ENCODE results near the gene CCDC69.
"Not testable (repeated sequence)": the region's sequence is repeated elsewhere in the genome, so short reads cannot be mapped to it uniquely, and the experiment has no call there.

CCDC69 gene, protein sequence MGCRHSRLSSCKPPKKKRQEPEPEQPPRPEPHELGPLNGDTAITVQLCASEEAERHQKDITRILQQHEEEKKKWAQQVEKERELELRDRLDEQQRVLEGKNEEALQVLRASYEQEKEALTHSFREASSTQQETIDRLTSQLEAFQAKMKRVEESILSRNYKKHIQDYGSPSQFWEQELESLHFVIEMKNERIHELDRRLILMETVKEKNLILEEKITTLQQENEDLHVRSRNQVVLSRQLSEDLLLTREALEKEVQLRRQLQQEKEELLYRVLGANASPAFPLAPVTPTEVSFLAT

DNA sequence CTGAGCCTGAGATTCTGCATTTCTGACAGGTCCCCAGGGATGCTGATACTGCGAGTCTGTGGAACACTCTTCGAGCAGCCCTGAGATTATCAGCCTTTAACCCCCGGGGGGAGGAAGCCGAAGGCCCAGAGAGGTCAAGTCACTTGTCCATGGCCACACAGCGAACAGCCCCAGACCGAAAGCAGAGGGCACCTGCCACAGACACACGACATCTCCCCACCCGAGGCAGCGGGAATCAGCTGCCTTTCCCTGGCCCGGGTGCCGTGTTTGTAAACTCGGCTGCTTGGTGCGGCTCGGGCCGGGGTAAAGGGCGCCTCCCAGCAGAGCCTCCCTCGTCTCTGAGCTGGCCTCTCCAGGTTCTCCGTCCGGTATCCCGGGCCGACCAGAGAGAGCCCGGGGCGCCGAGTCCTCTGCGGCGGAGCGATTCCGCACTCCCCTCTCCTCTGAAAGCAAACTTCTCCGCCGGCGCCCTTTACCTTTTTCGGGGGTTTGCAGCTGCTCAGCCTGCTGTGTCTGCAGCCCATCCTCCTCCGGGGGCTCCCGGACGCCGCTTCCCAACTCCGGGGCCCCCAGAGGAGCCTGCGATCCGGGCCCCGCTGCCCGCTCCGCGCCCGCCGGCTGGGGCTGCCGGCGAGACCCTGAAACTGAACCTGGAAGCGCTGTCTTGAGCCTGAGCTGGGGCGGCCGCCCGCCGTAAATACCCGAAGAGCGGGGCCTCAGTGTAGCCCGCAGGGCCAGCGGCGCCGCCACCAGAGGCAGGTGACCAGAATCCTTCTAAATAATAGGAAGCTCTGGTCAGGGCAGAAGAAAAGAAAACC is at the start of gene CCDC69:
CCDC69 (minus strand) TSS at position 646 of the 818 bp plus-strand sequence; CDS start at position 524, 122 bp downstream.
- FAIRE-seq, result no peak

GRCh38 chr5:151271336-151271735 is 47.4 kb upstream of the CCDC69 start:
- FAIRE-seq, result no peak

DNA sequence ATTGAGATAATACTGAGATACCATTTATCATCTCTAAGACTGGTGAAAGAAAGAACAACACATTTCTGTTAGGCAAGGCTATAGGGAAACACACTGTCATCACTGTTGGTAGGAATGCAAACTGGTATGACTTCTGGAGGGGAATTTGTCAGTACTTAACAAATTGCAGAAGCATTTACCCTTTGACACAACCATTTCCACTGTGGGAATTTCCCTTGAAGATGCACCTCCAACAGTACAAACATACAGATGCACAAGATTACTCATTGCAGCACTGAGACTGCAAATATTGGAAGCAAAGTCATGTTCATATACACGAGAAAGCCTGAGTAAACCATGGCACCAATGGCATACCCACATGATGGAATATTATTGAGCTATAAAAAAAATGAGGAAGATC is 46.7 kb upstream of the CCDC69 start:
- no peak for FAIRE-seq

DNA sequence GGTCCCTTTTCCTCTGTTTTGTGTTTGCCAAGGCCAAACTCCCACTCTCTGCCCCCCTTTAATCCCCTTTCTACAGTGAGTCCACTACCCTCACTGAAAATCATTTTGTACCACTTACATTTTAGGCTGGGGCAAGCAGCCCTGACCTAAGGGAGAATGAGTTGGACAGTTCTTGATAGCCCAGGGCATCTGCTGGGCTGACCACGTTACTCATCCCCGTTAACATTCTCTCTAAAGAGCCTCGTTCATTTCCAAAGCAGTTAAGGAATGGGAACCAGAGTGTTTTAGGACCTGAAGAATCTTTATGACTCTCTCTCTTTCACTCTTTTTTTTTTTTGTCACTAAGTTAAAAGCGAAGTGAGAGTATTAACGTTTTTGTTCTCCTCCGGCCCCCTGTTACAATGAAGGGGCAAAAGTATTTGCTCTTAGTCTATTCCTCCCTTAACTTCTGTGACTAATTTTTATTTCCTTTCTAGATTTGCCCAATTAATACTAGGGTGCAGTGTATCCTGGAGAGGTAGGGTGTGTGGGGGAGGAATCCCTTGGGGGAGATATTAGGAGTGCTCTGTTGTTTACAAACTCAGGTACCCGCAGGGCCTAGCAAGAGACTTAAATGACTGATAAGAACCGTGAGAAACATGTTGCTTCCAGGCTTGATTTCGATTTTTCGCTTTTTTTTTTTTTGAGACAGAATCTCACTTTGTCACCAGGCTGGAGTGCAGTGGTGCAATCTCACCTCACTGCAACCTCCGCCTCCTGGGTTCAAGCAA is 43.8 kb upstream of the CCDC69 start:
- no peak for FAIRE-seq

DNA sequence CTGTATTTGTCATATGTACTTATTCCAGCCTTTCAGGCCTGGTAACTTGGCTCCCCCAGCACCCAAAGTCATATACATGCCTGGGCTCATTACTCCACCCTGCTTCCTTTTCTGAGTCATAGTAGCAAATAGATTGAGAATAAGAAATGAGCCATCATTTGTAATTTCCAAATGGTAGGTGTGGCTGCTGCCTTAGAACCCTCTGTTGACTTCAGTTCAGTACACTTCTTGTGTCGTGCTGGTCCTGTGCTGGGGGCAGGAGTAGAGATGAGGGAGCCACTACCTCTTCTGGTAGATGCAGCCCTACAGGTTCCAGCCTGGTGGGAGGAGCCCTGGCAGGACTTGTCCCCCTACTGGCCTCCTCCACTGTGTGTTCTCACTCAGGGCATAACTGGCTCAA is 40.2 kb upstream of the CCDC69 start:
- no peak for FAIRE-seq

GRCh38 chr5:151262532-151262931 is 38.6 kb upstream of the CCDC69 start:
- FAIRE-seq, result no peak

DNA sequence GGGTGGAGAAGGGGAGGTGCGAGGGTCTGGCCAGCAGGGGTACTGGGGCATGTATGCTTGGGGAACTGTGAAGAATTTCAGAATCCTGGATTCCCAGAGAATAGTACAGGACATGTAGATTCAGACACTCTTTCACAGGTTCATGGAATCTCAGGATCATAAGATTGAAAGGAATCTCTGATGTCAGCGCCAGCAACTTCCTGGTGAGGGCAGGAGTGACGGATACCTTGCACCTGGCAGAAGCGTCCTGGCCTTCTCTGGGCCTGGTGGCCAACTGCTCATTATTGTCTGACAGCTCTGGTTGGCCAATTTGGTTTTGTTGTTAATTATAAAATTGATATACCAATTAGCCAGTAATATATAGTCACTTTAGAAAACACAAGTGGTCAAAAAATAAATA is 36.0 kb upstream of the CCDC69 start:
- FAIRE-seq, result no peak

DNA sequence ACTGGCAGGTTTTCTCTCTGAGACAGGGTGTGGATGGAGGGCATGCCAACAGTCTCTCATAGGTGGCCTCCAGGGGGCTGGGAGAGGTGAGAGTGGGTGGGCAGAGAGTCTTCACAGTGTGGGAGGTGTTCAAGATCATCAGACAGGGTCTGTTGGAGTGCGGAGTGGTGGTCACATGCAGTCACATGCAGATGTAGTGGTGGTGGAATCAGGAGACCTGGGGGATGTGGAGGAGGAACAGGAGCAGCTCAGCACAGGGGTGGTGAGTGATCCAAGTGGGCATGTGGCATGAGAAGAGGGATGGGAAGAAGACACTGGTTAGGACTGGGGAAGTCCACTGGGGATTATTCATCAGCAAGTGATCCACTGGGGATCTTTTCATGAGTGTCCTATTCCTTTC is 34.9 kb upstream of the CCDC69 start:
- no peak for FAIRE-seq

DNA sequence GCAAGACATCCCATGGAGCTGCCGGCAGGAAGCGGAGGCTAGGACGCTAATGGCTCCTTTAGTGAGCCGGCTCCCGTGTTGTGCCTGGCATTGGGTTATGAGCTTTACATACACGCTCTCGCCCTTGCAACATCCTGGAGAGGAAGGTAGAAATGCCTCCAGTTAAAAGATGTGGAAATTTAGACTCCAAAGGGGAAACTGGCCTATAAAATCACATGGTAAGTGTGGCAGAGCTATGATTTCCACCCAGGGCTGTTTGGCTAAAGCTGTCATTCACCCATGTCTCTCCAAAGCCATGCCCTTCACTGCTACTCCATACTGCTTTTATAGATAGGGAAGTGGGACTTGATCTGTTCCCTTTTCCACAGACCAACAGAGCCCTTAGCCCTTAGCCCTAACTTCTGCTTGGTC is 34.3 kb upstream of the CCDC69 start:
- no peak for FAIRE-seq

DNA sequence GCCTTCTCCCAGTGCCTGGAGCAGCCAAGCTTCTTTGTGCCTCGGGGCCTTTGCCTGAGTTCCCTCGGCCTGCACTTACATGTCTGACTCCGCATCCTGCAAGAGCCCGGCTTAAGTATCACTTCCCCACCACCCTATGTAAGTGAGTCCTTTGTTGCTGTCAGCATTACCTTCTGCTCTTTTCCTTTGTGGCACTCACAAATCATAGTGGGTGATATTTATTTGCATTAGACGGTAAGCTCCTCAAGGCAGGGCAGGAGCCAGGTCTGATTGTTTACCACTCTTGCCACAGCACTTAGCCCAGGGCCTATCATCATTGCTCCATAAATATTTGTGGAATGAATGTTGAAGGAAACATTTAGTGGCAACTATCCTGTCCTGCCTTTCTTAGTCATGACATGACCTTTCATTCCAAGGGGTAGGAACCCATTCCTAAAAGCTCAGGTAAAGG is 33.9 kb upstream of the CCDC69 start:
- FAIRE-seq, result no peak

GRCh38 chr5:151255621-151256286 is 31.9 kb upstream of the CCDC69 start:
- no peak for FAIRE-seq

DNA sequence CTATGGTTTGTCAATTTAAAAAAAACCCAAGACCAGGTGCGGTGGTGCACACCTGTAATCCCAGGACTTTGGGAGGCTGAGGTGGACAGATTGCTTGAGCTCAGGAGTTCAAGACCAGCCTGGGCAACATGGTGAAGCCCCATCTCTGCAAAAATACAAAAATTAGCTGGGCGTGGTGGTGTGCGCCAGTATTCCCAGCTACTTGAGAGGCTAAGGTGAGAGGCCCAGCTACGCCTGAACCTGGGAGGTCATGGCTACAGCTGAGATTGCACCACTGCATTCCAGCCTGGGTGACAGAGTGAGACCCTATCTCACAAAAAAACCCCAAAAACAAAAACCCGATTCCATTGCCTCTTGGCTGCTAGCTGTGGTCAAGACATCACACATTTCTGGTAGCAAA is 31.1 kb upstream of the CCDC69 start:
- FAIRE-seq, result not testable (repeated sequence)

DNA sequence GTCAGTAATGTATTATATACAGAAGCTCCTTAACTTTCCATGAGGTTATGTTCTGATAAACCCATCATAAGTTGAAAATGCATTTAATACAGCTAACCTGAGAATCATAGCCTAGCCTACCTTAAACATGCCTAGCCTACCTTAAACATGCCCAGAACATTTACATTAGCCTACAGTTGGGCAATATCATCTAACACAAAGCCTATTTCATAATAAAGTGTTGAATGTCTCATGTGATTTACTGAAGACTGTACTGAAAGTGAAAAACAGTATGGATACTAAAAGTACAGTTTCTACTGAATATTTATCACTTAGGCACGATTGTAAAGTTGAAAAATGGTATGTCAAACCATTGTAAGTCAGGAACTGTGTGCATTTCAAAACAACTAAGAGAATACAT is 30.7 kb upstream of the CCDC69 start:
- no peak for FAIRE-seq

GRCh38 chr5:151253605-151253950 is 29.7 kb upstream of the CCDC69 start:
- FAIRE-seq, result no peak

DNA sequence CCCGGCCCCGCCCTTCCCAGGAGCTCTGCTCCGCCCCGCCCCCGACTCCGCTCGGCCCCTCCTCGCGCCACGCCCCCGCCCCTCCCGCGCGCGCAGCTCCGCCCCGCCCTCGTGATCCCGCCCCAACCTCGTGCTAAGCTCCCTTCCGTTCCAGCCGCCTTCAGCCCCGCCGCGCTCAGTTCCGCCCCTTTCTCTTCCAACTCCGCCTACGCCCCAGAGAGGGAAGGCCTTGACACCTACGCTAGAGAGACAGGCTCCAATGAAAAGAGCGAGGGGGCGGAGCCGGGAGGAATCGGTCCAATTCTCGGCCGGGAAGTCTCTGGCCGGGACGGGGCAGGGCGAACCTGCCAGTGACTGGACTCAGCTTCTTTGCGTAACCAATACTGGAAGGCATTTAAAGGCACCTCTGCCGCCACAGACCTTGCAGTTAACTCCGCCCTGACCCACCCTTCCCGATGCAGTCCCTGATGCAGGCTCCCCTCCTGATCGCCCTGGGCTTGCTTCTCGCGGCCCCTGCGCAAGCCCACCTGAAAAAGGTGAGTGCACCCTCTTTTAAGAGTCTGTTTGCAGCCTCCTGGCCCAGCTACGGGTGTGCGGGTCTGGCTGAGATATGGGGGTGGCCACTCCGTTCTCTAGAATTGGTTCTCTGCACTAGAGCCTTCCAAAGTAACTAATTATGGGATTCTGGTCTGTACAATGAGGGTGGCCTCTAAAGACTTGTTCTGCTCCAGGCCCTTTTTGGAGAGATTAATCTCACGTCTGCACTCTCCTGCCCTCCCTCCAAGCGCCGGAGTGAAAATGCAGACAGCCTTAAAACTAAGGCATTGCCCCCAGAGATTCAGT is 29.1 kb upstream of the CCDC69 start, which contains the start of gene GM2A:
GM2A (plus strand) TSS at position 424 of the 843 bp plus-strand sequence; CDS start at position 456, 32 bp downstream.
- FAIRE-seq, result peak; percentile 77

DNA sequence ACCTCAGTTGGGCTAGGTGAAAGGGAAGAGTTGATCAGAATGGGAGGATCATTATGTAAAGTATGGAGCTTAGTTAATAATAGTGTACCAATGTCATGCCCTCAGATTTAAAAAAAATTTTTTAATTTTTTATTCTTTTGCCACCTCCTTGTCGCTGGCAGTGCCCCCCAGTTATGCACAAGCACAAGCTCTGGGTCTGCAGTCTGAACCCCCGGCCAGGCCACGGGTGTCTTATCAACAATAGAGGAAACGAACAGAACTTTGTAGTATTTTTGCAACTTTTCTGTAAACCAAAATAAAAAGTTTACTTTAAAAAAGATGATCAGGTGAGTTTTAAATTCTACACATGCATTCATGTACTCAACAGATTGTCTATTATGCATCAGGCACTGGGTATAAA is 27.7 kb upstream of the CCDC69 start:
- no peak for FAIRE-seq

DNA sequence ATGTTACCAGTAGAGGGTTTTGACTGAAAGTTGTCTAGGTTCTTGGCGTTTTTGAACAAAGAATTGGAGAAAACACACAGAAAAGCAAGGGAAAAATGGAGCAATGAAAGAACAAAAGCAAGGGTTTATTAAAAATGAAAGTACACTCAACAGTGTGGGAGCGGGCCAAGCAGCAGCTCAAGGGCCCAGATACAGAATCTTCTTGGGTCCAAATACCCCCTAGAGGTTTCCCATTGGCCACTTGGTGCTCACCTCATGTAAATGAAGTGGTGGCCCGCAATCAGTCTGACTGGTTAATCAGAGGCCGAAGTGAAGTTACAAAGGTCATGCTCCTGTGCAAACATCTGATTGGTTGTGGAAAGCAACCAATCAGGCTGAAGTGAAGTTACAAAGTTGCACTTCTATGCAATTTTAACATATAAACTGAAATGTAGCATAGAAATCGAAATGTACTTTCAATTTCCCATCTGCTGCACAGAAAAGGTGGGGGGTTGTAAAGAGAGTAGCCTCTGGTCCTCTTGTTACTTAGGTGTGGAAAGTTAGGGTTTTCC is 27.2 kb upstream of the CCDC69 start:
- no peak for FAIRE-seq

DNA sequence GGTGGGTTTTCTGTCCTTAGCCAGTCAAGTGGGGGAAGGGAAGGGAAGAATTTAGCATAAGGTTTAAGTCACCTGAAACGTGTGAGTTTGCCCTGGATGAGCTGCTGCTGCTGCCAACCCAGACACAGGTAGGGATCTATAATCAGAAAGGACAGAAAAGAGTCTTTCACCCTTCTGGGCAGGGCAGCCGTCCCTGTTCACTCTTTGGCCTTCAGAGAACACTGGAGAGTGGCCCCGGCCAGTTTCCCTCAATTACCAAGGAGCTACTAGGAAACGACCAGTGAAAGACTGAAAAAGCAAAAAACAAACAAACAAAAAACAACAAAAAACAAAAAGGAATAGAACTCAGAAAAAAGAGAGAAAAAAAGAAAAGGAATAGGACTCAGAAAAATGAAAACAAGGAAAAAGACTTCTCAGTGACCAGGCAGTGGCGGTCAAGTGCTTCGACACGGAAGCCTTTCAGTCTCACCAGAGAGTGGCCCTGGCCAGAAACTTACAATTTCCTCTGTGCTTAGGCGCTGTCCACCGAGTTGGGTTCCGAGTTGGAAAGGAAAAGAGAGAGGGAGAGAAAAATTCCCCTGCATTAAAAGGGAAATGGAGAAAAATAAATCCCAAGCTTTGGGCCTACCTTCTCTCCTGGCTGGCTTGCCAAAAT is 26.6 kb upstream of the CCDC69 start:
- FAIRE-seq, result no peak

DNA sequence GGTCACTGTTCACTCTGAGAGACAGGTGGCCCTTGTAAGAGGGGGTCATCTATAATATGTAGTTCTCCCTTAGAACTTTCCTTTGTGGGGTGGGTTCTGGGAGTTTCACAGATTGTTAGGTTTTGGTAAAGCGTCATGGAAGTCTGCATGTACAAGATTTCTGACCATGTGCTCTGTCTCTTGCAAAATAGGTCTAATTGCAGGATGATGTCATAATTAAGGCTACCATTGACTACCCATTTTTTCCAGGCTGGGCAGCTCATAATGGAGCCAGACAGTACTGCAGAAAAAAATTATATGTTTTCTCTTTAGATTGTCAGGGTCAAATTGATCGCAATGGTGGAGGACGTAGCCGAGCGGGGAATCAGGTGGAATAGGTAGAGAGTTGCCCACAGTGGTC is 25.4 kb upstream of the CCDC69 start:
- FAIRE-seq, result no peak

DNA sequence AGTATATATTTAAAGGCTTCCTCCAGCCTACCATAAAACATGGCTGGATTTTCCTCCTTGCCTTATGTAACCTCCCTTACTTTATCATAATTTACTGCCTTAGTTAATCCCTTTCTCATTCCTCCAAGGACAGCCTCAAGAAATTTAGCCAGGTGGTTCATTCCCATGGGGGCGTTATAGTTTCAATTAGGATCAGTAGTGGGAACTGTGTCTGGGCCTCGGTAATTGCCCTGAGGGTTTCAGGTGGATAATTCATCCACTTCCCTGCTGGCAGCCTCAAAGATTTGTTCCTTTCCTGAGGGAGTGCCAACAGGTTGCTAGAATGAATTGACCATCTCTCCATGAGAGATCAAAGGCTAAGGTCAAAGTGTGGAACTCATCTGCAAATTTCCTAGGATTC is 24.8 kb upstream of the CCDC69 start:
- no peak for FAIRE-seq

DNA sequence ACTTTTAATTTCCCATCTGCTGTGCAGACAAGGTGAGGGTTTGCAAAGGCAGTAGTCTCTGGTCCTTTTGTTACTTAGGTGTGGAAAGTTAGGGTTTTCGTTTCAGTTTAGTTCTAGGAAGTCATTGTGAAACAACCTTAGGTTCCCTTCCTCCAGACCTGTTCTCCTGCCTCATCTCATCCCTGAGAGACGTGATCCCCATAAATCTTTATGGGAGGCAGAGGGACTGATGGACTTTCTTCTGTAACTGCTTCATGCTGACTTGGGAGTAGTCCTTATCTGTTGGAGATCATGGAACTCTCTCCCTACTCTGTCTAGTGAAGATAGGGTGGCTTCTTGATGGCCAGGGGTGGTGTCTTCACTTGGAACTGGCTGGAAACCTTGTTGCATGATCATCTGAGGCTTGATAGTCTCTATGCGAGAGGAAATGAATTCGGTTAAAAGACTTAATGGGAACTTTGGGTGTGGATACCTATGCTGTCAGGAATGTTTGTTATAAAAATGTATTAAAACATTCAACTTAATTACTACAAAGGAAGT is 21.9 kb upstream of the CCDC69 start:
- no peak for FAIRE-seq
